HL-60/S4 treated with retinoic acid at 250 ng/mL for 4 days and 3 days (cell line): ENCODE results near the gene CATSPER4.

Source experiments
- in situ Hi-C: fragments of 300-500 bp; cut with MboI; formaldehyde crosslinking; loops from 2 replicates; pipeline ENCODE4 v1.7.0; 2022; ENCODE audit warnings: low sequenced_read_pairs

The CATSPER4 gene

DNA sequence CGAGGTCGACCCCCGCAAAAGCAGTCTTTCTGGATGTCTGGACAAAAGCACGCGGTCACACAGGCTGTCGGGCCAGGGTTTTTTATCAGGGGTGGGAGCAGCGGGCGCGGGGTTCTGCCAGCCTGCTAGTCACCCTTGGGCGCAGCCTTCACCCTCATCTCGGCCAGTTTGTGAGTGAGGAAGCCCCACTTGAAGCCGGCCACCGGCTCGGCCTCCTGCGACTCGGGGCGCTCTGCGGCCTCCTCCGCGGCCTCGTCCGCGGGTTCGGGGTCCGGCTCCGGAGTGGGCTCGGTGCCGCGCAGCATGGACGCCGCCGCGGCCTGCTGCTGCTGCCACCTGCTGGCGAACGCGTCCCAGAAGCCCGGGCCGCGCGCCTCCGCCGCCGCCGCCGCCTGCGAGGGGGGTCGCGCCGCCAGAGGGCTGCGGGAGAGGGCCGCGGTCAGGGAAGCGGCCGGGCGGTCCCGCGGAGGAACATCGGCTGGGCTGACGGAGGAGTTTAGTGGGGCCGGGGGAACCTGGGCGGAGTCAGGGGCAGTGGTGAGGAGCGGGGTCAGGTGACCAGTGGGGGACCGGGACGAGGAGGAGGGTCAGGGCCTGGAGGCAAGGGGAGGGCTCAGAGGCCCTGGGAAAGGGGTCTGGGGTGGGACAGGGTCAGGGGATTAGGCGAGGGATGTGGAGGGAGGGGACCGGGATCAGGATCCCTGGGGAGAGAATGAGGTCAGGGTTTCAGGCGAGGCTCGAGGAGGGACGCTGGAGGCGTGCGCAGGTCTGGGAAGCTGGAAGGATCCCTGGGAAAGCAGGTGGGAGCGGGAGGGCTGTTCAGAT, 26.2 kb upstream of the CATSPER4 start:
- in situ Hi-C loops: no loop called here

GRCh38 chr1:26164861-26165842, 25.2 kb upstream of the CATSPER4 start:
- in situ Hi-C loops: no loop called here

DNA sequence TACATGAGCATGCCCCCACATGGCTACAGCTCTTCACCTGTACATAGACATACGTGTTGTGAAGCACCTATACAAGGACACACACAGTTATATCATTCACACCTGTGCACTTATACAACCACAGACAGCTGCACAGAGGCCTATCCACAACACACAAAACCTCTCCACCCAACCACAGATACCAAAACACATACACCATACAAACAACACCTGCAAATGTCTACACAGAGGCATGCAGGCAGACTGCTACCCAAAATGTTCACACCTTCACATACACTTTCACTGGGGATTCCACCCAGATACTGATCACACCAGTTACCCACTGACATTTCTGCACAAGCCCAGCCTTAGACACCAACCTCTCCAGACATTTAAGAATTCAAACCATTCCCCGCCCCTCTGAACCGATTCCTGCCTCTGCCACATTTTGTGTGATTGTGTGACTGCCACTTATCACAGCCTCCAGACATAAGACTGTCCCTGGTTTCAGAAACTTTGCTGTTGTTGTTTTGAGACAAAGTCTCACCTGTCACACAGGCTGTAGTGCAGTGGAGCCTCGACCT, 23.6 kb upstream of the CATSPER4 start:
- in situ Hi-C loops: no loop called here

GRCh38 chr1:26168410-26169197, 21.8 kb upstream of the CATSPER4 start, which contains the start of gene C1orf232:
C1orf232 (minus strand) TSS chr1:26168963; CDS start chr1:26168499, 464 bp downstream.
- in situ Hi-C loops: no loop called here

GRCh38 chr1:26169198-26169554, 21.2 kb upstream of the CATSPER4 start:
- in situ Hi-C loops: no loop called here

DNA sequence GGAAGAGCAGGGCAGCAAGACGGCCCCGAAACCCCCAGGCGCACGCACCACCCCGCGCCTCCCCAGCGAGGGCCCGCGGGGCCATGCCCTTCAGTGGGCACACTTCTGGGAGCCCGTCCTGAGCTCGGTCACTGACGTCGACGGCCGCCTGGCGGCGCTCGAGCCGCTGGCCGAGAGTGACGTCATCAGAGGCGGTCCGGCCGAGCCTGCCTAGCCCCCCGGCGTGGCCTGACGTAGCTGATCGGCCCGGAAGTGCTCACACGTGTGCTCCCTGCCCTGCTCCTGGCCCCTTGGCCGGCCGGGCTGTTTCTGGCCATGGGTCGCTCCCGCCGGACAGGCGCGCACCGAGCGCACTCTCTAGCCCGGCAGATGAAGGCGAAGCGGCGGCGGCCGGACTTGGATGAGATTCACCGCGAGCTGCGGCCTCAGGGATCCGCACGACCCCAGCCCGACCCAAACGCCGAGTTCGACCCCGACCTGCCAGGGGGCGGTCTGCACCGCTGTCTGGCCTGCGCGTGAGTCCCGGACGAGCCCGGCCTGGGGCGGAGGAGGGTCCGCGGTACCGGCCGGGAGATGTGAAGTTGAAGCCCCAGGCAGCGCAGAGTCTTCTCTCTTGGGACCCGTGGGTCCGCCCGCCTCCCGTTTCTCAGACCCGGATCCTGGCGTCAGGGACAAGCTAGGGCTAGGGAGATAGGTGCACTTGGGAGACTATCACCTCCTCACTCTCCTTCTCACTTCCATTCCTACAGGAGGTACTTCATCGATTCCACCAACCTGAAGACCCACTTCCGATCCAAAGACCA, 20.5 kb upstream of the CATSPER4 start, which contains the start of gene ZNF593:
Gene ZNF593 (plus strand): TSS at position 240 of the 803 bp plus-strand sequence. CDS start 76 bp downstream, at position 316.
- in situ Hi-C loops: no loop called here

- in situ Hi-C loops: no loop called here
These were observed 20.0 kb upstream of the CATSPER4 start for GRCh38 chr1:26170472-26170821.

- in situ Hi-C loops: no loop called here
These were observed 19.0 kb upstream of the CATSPER4 start, which contains the start of gene ZNF593OS for GRCh38 chr1:26171084-26172072. ZNF593OS (minus strand) TSS chr1:26171832; CDS start chr1:26171661, 171 bp downstream.

- in situ Hi-C loops: no loop called here
These were observed 15.1 kb upstream of the CATSPER4 start for GRCh38 chr1:26175346-26175745.

DNA sequence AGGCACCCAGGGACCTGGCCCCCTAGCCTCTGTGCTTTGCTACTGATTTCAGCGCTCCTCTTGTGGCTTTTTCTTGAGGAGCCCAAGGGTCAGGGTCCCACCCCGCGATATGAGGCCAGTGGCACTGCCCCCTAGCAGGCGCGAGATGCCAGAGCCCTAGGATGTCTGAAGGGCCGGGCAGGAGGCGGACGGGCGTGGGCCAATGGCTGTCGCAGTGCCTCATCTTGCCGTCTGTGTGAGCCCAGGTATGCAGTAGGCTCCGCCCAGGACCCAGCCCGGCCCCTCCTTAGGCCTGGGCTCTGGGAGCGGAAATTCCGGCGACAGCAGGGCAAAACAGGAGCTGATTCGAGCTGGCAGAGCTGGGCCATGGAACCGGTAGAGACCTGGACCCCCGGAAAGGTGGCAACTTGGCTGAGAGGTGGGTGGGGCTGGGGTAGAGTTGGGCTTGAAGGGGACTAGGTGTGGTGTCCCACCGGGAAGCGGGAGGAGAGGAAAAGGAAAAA, 13.2 kb upstream of the CATSPER4 start, which contains the start of gene CNKSR1:
Gene CNKSR1 (plus strand): TSS at position 310 of the 503 bp plus-strand sequence. CDS start 57 bp downstream, at position 367.
- in situ Hi-C loops: no loop called here

DNA sequence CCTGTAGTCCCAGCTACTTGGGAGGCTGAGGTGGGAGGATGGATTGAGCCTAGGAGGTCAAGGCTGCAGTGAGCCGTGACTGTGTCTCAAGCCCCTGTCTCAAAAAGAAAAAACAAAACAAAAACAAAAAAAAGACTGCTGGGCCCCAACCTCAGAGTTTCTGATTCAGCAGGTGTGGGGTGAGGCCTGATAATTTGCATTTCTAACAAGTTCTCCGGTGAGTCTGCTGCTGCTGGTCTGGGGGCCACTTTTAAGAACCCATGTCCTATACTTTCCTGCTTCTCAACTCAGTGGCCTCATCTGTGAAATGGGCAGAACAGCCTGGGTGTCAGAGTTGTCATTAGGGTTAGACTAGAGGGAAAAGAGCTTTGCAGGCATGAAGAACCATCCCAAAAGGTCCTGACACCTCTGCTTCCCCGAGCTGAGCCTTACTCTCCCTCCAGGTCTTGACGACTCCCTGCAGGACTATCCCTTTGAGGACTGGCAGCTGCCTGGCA, 10.3 kb upstream of the CATSPER4 start:
- in situ Hi-C loops: no loop called here

- in situ Hi-C loops: no loop called here
These were observed 8.6 kb upstream of the CATSPER4 start for GRCh38 chr1:26181586-26182382.

- in situ Hi-C loops: no loop called here
These were observed 8.1 kb upstream of the CATSPER4 start for GRCh38 chr1:26182383-26182696.

DNA sequence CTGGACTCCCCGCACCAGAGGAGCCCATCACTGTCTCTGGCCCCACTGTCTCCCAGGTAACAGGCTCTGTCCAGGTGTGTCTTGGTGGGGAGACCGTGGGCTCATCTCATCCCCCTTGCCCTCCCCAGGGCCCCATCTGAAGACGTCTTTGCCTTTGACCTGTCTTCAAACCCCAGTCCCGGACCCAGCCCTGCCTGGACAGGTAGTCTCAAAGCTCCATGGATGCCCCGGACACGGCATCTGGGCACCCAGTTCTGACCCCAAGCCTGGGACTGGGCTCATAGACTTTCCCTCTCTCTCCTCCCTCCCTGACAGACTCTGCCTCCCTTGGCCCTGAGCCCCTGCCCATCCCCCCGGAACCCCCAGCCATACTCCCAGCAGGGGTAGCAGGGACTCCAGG, 6.3 kb upstream of the CATSPER4 start:
- in situ Hi-C loops: no loop called here

DNA sequence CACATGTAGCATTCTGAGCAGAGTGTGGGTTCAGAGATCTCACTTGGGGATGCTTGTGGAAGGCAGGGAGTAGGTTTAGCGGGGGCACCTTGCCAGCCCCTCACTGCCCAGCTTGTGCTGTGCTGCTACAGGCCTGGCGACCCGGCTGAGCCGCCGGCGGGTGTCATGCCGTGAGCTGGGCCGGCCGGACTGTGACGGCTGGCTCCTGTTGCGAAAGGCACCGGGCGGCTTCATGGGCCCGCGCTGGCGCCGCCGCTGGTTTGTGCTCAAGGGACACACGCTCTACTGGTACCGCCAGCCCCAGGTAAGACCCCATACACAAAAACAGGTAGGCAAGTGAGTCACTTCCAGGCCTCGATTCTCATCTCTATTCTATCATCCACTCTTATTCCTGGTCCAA, 5.5 kb upstream of the CATSPER4 start:
- in situ Hi-C loops: no loop called here

DNA sequence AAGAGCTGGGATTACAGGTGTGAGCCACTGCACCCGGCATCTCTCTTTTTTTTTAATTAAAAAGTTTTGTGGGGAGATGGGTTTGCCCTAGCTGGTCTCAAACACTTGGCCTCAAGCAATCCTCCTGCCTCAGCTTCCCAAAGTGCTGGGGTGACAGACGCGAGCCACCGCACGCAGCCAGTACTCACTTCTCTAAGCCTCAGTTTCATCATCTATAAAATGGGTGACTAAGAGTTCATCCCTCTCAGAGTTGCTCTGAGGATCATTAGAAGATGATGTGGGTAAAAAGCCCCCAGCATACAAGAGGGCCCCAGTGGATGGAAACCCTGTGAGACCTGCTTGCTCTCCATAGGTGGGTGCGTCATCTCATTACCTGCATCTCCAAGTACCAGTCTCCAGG, 2.5 kb upstream of the CATSPER4 start:
- in situ Hi-C loops: no loop called here

DNA sequence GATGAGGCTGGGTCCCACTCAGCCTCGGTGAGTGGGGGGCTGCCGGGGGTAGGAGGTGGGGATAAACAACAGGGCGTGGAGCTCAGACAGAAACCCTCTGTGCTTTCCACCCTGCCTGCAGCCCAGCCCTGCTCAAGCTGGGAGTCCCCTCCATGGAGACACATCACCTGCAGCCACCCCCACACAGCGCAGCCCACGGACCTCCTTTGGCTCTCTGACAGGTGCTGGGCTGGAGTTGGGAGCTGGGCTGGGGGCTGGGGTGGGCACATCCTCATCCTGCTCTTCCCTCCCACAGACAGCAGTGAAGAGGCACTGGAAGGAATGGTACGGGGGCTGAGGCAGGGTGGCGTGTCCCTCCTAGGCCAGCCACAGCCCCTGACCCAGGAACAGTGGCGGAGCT, 1.9 kb upstream of the CATSPER4 start:
- in situ Hi-C loops: no loop called here
